ENCODE results near the gene MBD6.

MBD6 gene, protein sequence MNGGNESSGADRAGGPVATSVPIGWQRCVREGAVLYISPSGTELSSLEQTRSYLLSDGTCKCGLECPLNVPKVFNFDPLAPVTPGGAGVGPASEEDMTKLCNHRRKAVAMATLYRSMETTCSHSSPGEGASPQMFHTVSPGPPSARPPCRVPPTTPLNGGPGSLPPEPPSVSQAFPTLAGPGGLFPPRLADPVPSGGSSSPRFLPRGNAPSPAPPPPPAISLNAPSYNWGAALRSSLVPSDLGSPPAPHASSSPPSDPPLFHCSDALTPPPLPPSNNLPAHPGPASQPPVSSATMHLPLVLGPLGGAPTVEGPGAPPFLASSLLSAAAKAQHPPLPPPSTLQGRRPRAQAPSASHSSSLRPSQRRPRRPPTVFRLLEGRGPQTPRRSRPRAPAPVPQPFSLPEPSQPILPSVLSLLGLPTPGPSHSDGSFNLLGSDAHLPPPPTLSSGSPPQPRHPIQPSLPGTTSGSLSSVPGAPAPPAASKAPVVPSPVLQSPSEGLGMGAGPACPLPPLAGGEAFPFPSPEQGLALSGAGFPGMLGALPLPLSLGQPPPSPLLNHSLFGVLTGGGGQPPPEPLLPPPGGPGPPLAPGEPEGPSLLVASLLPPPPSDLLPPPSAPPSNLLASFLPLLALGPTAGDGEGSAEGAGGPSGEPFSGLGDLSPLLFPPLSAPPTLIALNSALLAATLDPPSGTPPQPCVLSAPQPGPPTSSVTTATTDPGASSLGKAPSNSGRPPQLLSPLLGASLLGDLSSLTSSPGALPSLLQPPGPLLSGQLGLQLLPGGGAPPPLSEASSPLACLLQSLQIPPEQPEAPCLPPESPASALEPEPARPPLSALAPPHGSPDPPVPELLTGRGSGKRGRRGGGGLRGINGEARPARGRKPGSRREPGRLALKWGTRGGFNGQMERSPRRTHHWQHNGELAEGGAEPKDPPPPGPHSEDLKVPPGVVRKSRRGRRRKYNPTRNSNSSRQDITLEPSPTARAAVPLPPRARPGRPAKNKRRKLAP

DNA sequence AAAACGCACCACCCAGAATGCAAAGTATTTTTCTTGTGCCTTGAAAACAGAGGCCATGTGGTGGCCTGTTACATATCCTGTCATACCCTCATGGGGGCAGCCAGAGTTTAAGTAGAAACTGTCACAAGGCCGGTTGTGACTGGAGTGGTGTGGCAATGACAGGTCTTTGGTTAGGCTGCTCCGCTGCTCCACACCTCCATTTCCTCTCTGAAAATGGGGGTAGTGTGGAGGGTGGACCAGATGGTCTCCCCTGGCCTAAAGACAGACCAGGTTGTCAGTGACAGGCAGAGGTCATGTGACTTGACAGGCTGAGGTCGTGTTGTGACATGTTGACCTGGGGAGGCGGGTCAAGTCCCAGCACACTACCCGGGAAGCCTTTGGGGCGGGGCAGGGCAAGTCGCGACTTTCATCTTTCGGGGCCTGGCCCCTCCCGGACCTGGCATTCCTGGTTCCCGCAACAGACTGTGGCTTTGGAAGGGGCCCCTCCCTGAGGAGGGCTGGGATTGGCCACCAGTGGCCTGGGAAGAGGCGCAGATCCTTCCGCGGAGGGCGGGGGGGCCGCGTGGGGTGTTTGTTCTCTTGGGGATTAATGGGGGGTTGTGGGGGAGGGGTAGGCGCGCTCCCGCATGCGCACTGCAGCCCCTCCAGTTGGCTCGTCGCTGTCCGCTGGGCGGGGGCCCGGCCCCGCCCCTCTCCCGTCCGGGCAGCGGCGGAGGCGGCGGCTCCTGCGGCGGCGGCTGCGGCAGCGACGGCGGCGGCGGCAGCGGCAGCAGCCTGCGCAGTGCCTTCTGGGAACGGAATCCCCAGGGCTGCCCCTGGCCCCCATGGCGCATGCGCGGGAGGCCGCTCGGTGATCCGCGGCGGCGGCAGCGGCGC, at the start of gene MBD6:
TSS of gene MBD6 (plus strand) at position 814 of the 876 bp plus-strand sequence. CDS start 1,480 bp downstream, outside the sequence.
- H3K4me1 ChIP-seq (ENCODE audit: insufficient read depth, poor library complexity, severe bottlenecking): peaks cover 28% of the 10 kb centered on the region
- no peaks in the 10 kb centered on the region for H3K9me3 ChIP-seq (ENCODE audit: severe bottlenecking)
- ATAC-seq (ENCODE audit: low read depth) (peak; percentile 30), DNase-seq (ENCODE audit: low spot score) (peak; percentile 95)
- H3K36me3 ChIP-seq (ENCODE audit: low read depth): peaks cover 58% of the 10 kb centered on the region
- no peaks in the 10 kb centered on the region for H3K27me3 ChIP-seq (ENCODE audit: insufficient read depth, poor library complexity, severe bottlenecking)
- peak within 1 kb of the TSS; percentile 90 for H3K27ac ChIP-seq (ENCODE audit: poor library complexity, severe bottlenecking)
- no peak for TF ChIP-seq CTCF (IDR thresholded peaks at IDR 0.05; ENCODE audit: poor library complexity, severe bottlenecking)
- peak within 1 kb of the TSS; percentile 60 for H3K4me3 ChIP-seq (ENCODE audit: severe bottlenecking)

- Histone ChIP-seq H3K27ac (ENCODE audit: poor library complexity, severe bottlenecking) (no peak overlapping the region), H3K4me1 (ENCODE audit: insufficient read depth, poor library complexity, severe bottlenecking) (no peaks in the 10 kb centered on the region), H3K27me3 (ENCODE audit: insufficient read depth, poor library complexity, severe bottlenecking) (peaks cover 47% of the 10 kb centered on the region), H3K36me3 (ENCODE audit: low read depth) (no peaks in the 10 kb centered on the region), H3K4me3 (ENCODE audit: severe bottlenecking) (no peak overlapping the region), H3K9me3 (ENCODE audit: severe bottlenecking) (no peaks in the 10 kb centered on the region)
- no peak for DNase-seq (ENCODE audit: low spot score)
- no peak for ATAC-seq (ENCODE audit: low read depth)
- TF ChIP-seq CTCF (IDR thresholded peaks at IDR 0.05; ENCODE audit: poor library complexity, severe bottlenecking): no peak
Observed at GRCh38 chr12:57473392-57473791, 49.2 kb upstream of the MBD6 start.

DNA sequence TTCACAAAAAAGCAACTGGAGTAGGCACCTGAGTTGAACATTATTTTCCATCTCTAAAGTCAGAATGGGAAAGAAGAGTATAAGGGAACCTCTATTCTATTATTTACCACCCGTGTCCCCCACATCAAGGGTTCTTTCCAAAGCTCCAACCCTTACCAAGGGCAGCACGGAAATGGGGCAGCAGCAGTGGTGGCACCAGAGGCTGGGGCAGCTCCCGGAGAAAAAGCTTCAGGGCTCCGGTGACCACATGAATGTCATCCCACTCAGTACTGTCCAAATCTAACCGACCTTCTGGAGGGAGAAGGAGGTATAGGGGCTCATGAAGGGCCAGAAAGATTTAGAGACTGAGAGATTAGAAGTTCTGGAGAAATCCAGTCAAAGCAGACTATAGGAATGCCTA, 48.7 kb upstream of the MBD6 start:
- no peaks in the 10 kb centered on the region for H3K9me3 ChIP-seq (ENCODE audit: severe bottlenecking)
- DNase-seq (ENCODE audit: low spot score) (no peak), ATAC-seq (ENCODE audit: low read depth) (no peak)
- H3K4me3 ChIP-seq (ENCODE audit: severe bottlenecking): no peak overlapping the region
- no peaks in the 10 kb centered on the region for H3K36me3 ChIP-seq (ENCODE audit: low read depth)
- H3K27ac ChIP-seq (ENCODE audit: poor library complexity, severe bottlenecking): no peak overlapping the region
- no peaks in the 10 kb centered on the region for H3K4me1 ChIP-seq (ENCODE audit: insufficient read depth, poor library complexity, severe bottlenecking)
- no peak for TF ChIP-seq CTCF (IDR thresholded peaks at IDR 0.05; ENCODE audit: poor library complexity, severe bottlenecking)
- H3K27me3 ChIP-seq (ENCODE audit: insufficient read depth, poor library complexity, severe bottlenecking): peaks cover 47% of the 10 kb centered on the region

DNA sequence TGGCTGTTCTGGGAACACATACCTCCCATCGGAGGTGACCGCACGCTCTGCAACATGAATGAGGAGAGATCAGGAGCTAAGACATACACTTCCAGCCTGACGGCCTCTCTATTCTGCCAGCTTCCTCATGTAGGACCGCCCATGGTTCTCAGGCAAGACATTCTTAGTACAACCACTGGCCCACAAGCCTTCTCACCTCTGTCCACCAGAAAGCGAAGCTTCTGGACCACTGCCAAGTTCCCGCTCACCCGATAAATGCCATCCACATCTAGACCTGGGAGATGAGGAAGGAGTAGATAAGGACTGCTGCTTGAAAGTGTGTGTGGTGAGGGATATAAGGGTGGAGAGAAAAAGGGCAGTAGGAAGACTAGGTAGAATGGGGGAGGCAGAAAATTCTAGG, 48.2 kb upstream of the MBD6 start:
- Histone ChIP-seq H3K27me3 (ENCODE audit: insufficient read depth, poor library complexity, severe bottlenecking) (peaks cover 47% of the 10 kb centered on the region), H3K4me3 (ENCODE audit: severe bottlenecking) (no peak overlapping the region), H3K27ac (ENCODE audit: poor library complexity, severe bottlenecking) (no peak overlapping the region), H3K36me3 (ENCODE audit: low read depth) (no peaks in the 10 kb centered on the region), H3K4me1 (ENCODE audit: insufficient read depth, poor library complexity, severe bottlenecking) (no peaks in the 10 kb centered on the region), H3K9me3 (ENCODE audit: severe bottlenecking) (no peaks in the 10 kb centered on the region)
- no peak for TF ChIP-seq CTCF (IDR thresholded peaks at IDR 0.05; ENCODE audit: poor library complexity, severe bottlenecking)
- no peak for ATAC-seq (ENCODE audit: low read depth)
- no peak for DNase-seq (ENCODE audit: low spot score)

All from RWPE2 (cell line).